HepG2 (cell line): ENCODE measurements around the gene MS4A7. TPM values are rescaled to one million over a fixed set of nuclear protein-coding genes. Genes with fewer than 3 reads are reported as not detected.

Experiments
- ATAC-seq: fragments of 200-7000 bp; cut with Tn5 transposase; 3 replicates; pipeline ENCODE4 v1.9.1; 2020; ENCODE audit warnings: mild to moderate bottlenecking, moderate library complexity
- BruUV-seq: library from RNA; stranded (reverse); fragments of 400-500 nt; replicated peaks from 2 replicates; lab custom pipeline; 2021; lab: Mats Ljungman, UMichigan
- CTCF ChIA-PET: fragments of 300-600 bp; formaldehyde crosslinking; extraction: SDS; loops from one replicate; lab custom pipeline; 2021; ENCODE audit warnings: low total read pairs, inconsistent platforms, low intra/inter-chr PET ratio; lab: Yijun Ruan, JAX
- POLR2A ChIA-PET: fragments of 350-600 bp; sonication (Branson Sonifier 250); formaldehyde crosslinking; loops from one replicate; lab custom pipeline; 2020; ENCODE audit warnings: antibody characterized with exemption, inconsistent platforms; lab: Yijun Ruan, JAX
- DNase-seq: peaks from one replicate; pipeline ENCODE4 v3.0.0-alpha.2; 2015; ENCODE audit warnings: low spot score
- FAIRE-seq: peaks from 3 replicates; lab custom pipeline; 2011; peaks lifted over from hg19 to GRCh38; lab: Jason Lieb, UNC
- H2AFZ ChIP-seq: one replicate; pipeline ENCODE4 v1.6.1; 2011; ENCODE audit warnings: low read length, inconsistent platforms
- H3K27ac ChIP-seq: fragments of 300-600 bp; 3 replicates; pipeline ENCODE4 v1.8.0; 2011; ENCODE audit warnings: mixed run types, mild to moderate bottlenecking, mixed read lengths, low read length, inconsistent platforms; ENCODE audit not compliant: insufficient read depth; ENCODE audit errors: extremely low read length
- H3K27me3 ChIP-seq, 2 experiments: fragments of 200-600 bp in 1 of 2; 2 replicates in 1 of 2; 3 replicates in 1 of 2; pipeline versions ENCODE4 v1.6.0 to v1.8.0; 2011; ENCODE audit warnings: low read length in 2 of 2, mild to moderate bottlenecking in 2 of 2, moderate library complexity in 2 of 2, inconsistent platforms in 1 of 2; ENCODE audit not compliant: insufficient read depth in 2 of 2, control insufficient read depth in 1 of 2
- H3K36me3 ChIP-seq, 2 experiments: fragments of 200-600 bp in 1 of 2; replicated peaks in 1 of 2; 2 replicates in 1 of 2; 3 replicates in 1 of 2; pipeline versions ENCODE4 v1.5.1 to v1.8.0; 2011; ENCODE audit warnings: low read length in 2 of 2, inconsistent platforms in 1 of 2; ENCODE audit not compliant: insufficient read depth in 2 of 2, control insufficient read depth in 1 of 2
- H3K4me1 ChIP-seq: 2 replicates; pipeline ENCODE4 v1.5.1; 2012; ENCODE audit warnings: low read length, inconsistent platforms; ENCODE audit not compliant: insufficient read depth
- H3K4me2 ChIP-seq: 2 replicates; pipeline ENCODE4 v1.6.0; 2011; ENCODE audit warnings: low read depth, low read length, inconsistent platforms
- H3K4me3 ChIP-seq, 3 experiments: fragments of 200-600 bp in 1 of 3; sonication (generic), shearing (Covaris generic) in 1 of 3; replicated peaks in 1 of 3; 2 replicates each; pipeline ENCODE4 v1.5.1; 2011 to 2016; ENCODE audit warnings: low read length in 3 of 3, inconsistent platforms in 2 of 3, low read depth in 2 of 3, mild to moderate bottlenecking in 2 of 3, control low read depth in 1 of 3, mixed read lengths in 1 of 3; ENCODE audit not compliant: insufficient read depth in 1 of 3
- H3K79me2 ChIP-seq: one replicate; pipeline ENCODE4 v1.6.1; 2011; ENCODE audit warnings: low read length, inconsistent platforms; ENCODE audit not compliant: insufficient read depth
- H3K9ac ChIP-seq: 2 replicates; pipeline ENCODE4 v1.6.0; 2011; ENCODE audit warnings: mild to moderate bottlenecking, low read depth, low read length, inconsistent platforms; ENCODE audit not compliant: insufficient read depth
- H3K9me3 ChIP-seq: 2 replicates; pipeline ENCODE4 v1.5.1; 2012; ENCODE audit warnings: mild to moderate bottlenecking, low read length
- H4K20me1 ChIP-seq: 2 replicates; pipeline ENCODE4 v1.6.0; 2011; ENCODE audit warnings: inconsistent platforms, mild to moderate bottlenecking, low read length, moderate library complexity; ENCODE audit not compliant: insufficient read depth
- AGO2 ChIP-seq: fragments of 200-400 bp; formaldehyde crosslinking; optimal IDR thresholded peaks from 2 replicates; pipeline ENCODE3; 2017; ENCODE audit warnings: mild to moderate bottlenecking, low read depth, low read length, moderate library complexity
- SNAPC4 ChIP-seq: sonication (generic); formaldehyde crosslinking; IDR thresholded peaks from 2 replicates; pipeline ENCODE4 v1.4.0; 2020; ENCODE audit warnings: mild to moderate bottlenecking, missing genetic modification reagents
- ZNF121 ChIP-seq: sonication (generic); formaldehyde crosslinking; IDR thresholded peaks from 2 replicates; pipeline ENCODE4 v1.5.0; 2020; ENCODE audit warnings: mild to moderate bottlenecking, missing genetic modification reagents
- WGBS: methylation state at CpG from one replicate; pipeline ENCODE4 v1.1.6; 2017; ENCODE audit warnings: low lambda C conversion rate; 5-methylcytosine and 5-hydroxymethylcytosine counted together
- in situ Hi-C: cut with HindIII; loops from 2 replicates; pipeline ENCODE4 v1.10.0; 2017; ENCODE audit warnings: low pct_unique_long_range_greater_than_20kb; ENCODE audit not compliant: extremely low pct_ligation_motif_present
- intact Hi-C: fragments of 100-400 bp; cut with micrococcal nuclease; formaldehyde crosslinking; loops from one replicate; pipeline ENCODE4 v1.10.0; 2022; ENCODE audit not compliant: unreplicated experiment
- polyA plus RNA-seq, 8 experiments: library from polyadenylated mRNA; depleted of rRNA in 3 of 8; stranded (reverse) in 7 of 8; unstranded in 1 of 8; fragments of >200 nt; fragmentation: Illumina TruSeq in 4 of 8; extraction: Trizol in 4 of 8; gene quantifications; 2 replicates each; pipeline versions ENCODE4 v1.2.1 to v1.2.3, GENCODE V29; 2011 to 2016; ENCODE audit warnings: low read depth in 4 of 8, missing spikeins in 1 of 8, mixed read lengths in 1 of 8; ENCODE audit not compliant: insufficient read depth in 1 of 8
- total RNA-seq, 5 experiments: library from RNA; depleted of rRNA; stranded (reverse); fragments of >200 nt; fragmentation: Illumina TruSeq; extraction: Trizol; gene quantifications; 2 replicates each; pipeline ENCODE4 v1.2.3, GENCODE V29; 2016; ENCODE audit warnings: low read depth in 1 of 5

The MS4A7 gene
- total and polyA plus RNA-seq, 2 of the 13 experiments (the other 11 are each of a cell fraction or from before 2014, with no cell fraction given) = not detected

- Histone ChIP-seq H3K4me3 (no peak overlapping the region), H3K27me3 (no peaks in the 10 kb centered on the region), H3K9me3 (no peaks in the 10 kb centered on the region), H3K36me3 (no peaks in the 10 kb centered on the region)
- in situ Hi-C loops = loop anchor here (25.0 kb wide), 1 partner anchor 154 kb away; the partner anchor contains the start of gene MS4A12
- intact Hi-C loops = no loop called here
- no TSS peak for BruUV-seq
- ChIA-PET POLR2A (no interaction called here), CTCF (no interaction called here)
- TF ChIP-seq SNAPC4 (CRISPR knock-in tag) (no peak), ZNF121 (CRISPR knock-in tag) (no peak), AGO2 (no peak)
- TF ChIP-seq, all 625 proteins: peak for 0
- no peak overlapping the region for H3K4me2 ChIP-seq
- H4K20me1 ChIP-seq = no peaks in the 10 kb centered on the region
- FAIRE-seq = no peak
- no peaks in the 10 kb centered on the region for H3K79me2 ChIP-seq
- no peak overlapping the region for H3K27ac ChIP-seq
- no peak overlapping the region for H3K9ac ChIP-seq
- WGBS = 0% methylated on average over 3 of the region's 3 CpGs
- DNase-seq = no peak
- H2AFZ ChIP-seq = no peak overlapping the region
- no peaks in the 10 kb centered on the region for H3K4me1 ChIP-seq
- no peak for ATAC-seq
These were observed 45.5 kb upstream of the MS4A7 start for GRCh38 chr11:60332846-60333245.
